Endothelial cell of umbilical vein (primary cell): Measurements from ENCODE around the gene KCNH2. TPM values are rescaled to one million over a fixed set of nuclear protein-coding genes. Genes with fewer than 3 reads are reported as not detected.

Source experiments
- BruUV-seq: library from RNA; stranded (reverse); fragments of 400-500 nt; replicated peaks from 2 replicates; lab custom pipeline; 2021; lab: Mats Ljungman, UMichigan
- CTCF ChIA-PET: fragments of 300-600, 350-600 bp; sonication (Branson Sonifier 250); formaldehyde crosslinking; loops from one replicate; lab custom pipeline; 2021; ENCODE audit warnings: antibody characterized with exemption, inconsistent platforms; lab: Charles Lee
- POLR2A ChIA-PET: fragments of 300-600, 350-600 bp; sonication (Branson Sonifier 250); formaldehyde crosslinking; loops from one replicate; lab custom pipeline; 2021; ENCODE audit warnings: antibody characterized with exemption, inconsistent platforms; lab: Charles Lee
- DNase-seq: peaks from one replicate; pipeline ENCODE4 v3.0.0-alpha.2; 2011; ENCODE audit warnings: low read depth, low spot score
- FAIRE-seq: peaks from 2 replicates; lab custom pipeline; 2011; peaks lifted over from hg19 to GRCh38; lab: Jason Lieb, UNC
- H2AFZ ChIP-seq: 2 replicates; pipeline ENCODE4 v1.6.0; 2012; ENCODE audit warnings: low read depth, low read length, control low read depth, inconsistent platforms
- H3K27ac ChIP-seq: 2 replicates; pipeline ENCODE4 v1.5.1; 2011; ENCODE audit warnings: low read depth, mild to moderate bottlenecking, control low read depth, low read length, moderate library complexity; ENCODE audit not compliant: insufficient read depth
- H3K27me3 ChIP-seq, 2 experiments: 2 replicates each; pipeline versions ENCODE4 v1.6.0 to v1.6.1; 2011; ENCODE audit warnings: low read length in 2 of 2, mixed read lengths in 1 of 2; ENCODE audit not compliant: control insufficient read depth in 2 of 2, insufficient read depth in 2 of 2
- H3K36me3 ChIP-seq, 2 experiments: 2 replicates in 1 of 2; 3 replicates in 1 of 2; pipeline ENCODE4 v1.5.1; 2011; ENCODE audit warnings: low read length in 2 of 2, mild to moderate bottlenecking in 1 of 2, moderate library complexity in 1 of 2; ENCODE audit not compliant: control insufficient read depth in 2 of 2, insufficient read depth in 2 of 2; ENCODE audit errors: extremely low read depth in 1 of 2
- H3K4me1 ChIP-seq: 3 replicates; pipeline ENCODE4 v1.5.1; 2011; ENCODE audit warnings: mild to moderate bottlenecking, low read length; ENCODE audit not compliant: control insufficient read depth, insufficient read depth; ENCODE audit errors: extremely low read depth
- H3K4me2 ChIP-seq: 2 replicates; pipeline ENCODE4 v1.6.1; 2011; ENCODE audit warnings: low read length, control low read depth, mixed read lengths; ENCODE audit not compliant: insufficient read depth
- H3K4me3 ChIP-seq, 3 experiments: fragments of 200-600 bp in 1 of 3; sonication (generic), shearing (Covaris generic) in 1 of 3; replicated peaks in 1 of 3; 2 replicates each; pipeline ENCODE4 v1.5.1; 2011 to 2016; ENCODE audit warnings: control low read depth in 3 of 3, low read length in 3 of 3, mild to moderate bottlenecking in 2 of 3, inconsistent platforms in 1 of 3, low read depth in 1 of 3, moderate library complexity in 1 of 3; ENCODE audit not compliant: insufficient read depth in 1 of 3
- H3K79me2 ChIP-seq: 2 replicates; pipeline ENCODE4 v1.6.0; 2012; ENCODE audit warnings: low read length, inconsistent platforms; ENCODE audit not compliant: control insufficient read depth, insufficient read depth
- H3K9ac ChIP-seq: replicated peaks from 2 replicates; pipeline ENCODE3; 2011; ENCODE audit warnings: low read length, control low read depth; ENCODE audit not compliant: insufficient read depth; ENCODE audit errors: extremely low read depth
- H3K9me1 ChIP-seq: replicated peaks from 3 replicates; pipeline ENCODE4 v1.6.0; 2011; ENCODE audit warnings: mild to moderate bottlenecking, low read length; ENCODE audit not compliant: control insufficient read depth, insufficient read depth; ENCODE audit errors: extremely low read depth
- H3K9me3 ChIP-seq: replicated peaks from 2 replicates; pipeline ENCODE4 v1.5.1; 2012; ENCODE audit warnings: low read length, inconsistent platforms; ENCODE audit not compliant: control insufficient read depth, insufficient read depth
- H4K20me1 ChIP-seq: replicated peaks from 2 replicates; pipeline ENCODE3; 2011; ENCODE audit warnings: mild to moderate bottlenecking, low read length; ENCODE audit not compliant: control insufficient read depth, insufficient read depth; ENCODE audit errors: extremely low read depth
- CTCF ChIP-seq, 2 donors: IDR thresholded peaks; 1 replicate in 1 of 2; 2 replicates in 1 of 2; pipeline ENCODE4 v1.5.1; 2011; ENCODE audit warnings: low read length in 2 of 2, mild to moderate bottlenecking in 2 of 2, moderate library complexity in 2 of 2, control low read depth in 1 of 2, inconsistent platforms in 1 of 2, low read depth in 1 of 2; ENCODE audit not compliant: insufficient read depth in 1 of 2; ENCODE audit errors: extremely low read depth in 1 of 2
- EZH2 ChIP-seq: IDR thresholded peaks from 2 replicates; pipeline ENCODE4 v1.6.1; 2012; ENCODE audit warnings: borderline replicate concordance, low read depth, mild to moderate bottlenecking, moderate library complexity, low read length, inconsistent platforms; ENCODE audit not compliant: severe bottlenecking
- FOS ChIP-seq: IDR thresholded peaks from 2 replicates; pipeline ENCODE4 v1.6.1; 2011; ENCODE audit warnings: mild to moderate bottlenecking, low read length, moderate library complexity, borderline replicate concordance; ENCODE audit not compliant: insufficient read depth
- GATA2 ChIP-seq: IDR thresholded peaks from 2 replicates; pipeline ENCODE4 v1.7.0; 2011; ENCODE audit warnings: low read depth, mild to moderate bottlenecking, moderate library complexity, mixed read lengths, low read length; ENCODE audit not compliant: insufficient read length, insufficient read depth
- JUN ChIP-seq: IDR thresholded peaks from 2 replicates; pipeline ENCODE4 v1.6.1; 2011; ENCODE audit warnings: borderline replicate concordance, low read depth; ENCODE audit not compliant: insufficient read length, insufficient read depth
- MYC ChIP-seq: IDR thresholded peaks from one replicate; pipeline ENCODE4 v1.6.1; 2011; ENCODE audit warnings: mild to moderate bottlenecking, low read depth, low read length
- POLR2A ChIP-seq: IDR thresholded peaks from 2 replicates; pipeline ENCODE4 v1.6.1; 2012; ENCODE audit warnings: low read depth, mild to moderate bottlenecking, control low read depth, low read length
- POLR2AphosphoS5 ChIP-seq: IDR thresholded peaks from 2 replicates; pipeline ENCODE4 v1.6.1; 2012; ENCODE audit warnings: low read depth, mild to moderate bottlenecking, control low read depth, low read length, moderate library complexity; ENCODE audit not compliant: insufficient read depth
- dilution Hi-C: fragments of 300-500 bp; cut with MboI; formaldehyde crosslinking; loops from one replicate; pipeline ENCODE4 v1.15.0; 2019; ENCODE audit warnings: low sequenced_read_pairs; ENCODE audit not compliant: extremely low pct_ligation_motif_present
- intact Hi-C: fragments of 100-400 bp; cut with micrococcal nuclease; formaldehyde crosslinking; loops from one replicate; pipeline ENCODE4 v1.10.0; 2022
- polyA plus RNA-seq, 4 experiments: library from polyadenylated mRNA; depleted of rRNA in 3 of 4; stranded (reverse) in 3 of 4; unstranded in 1 of 4; fragments of >200 nt; gene quantifications; 2 replicates each; pipeline versions ENCODE4 v1.2.1 to v1.2.3, GENCODE V29; 2011 to 2012; ENCODE audit warnings: missing spikeins in 1 of 4
- total RNA-seq: library from RNA; stranded (reverse); gene quantifications from 2 replicates; pipeline ENCODE4 v1.2.3, GENCODE V29; 2021
- TF ChIP-seq, protein P1 (sequence below): IDR thresholded peaks from 2 replicates; pipeline ENCODE4 v1.6.1; 2011; ENCODE audit not compliant: insufficient read depth, insufficient read length

Gene KCNH2
- total and polyA plus RNA-seq, 2 donors (not counting 3 experiments of a cell fraction or from before 2014, with no cell fraction given): 0.03 to 0.09 TPM

DNA sequence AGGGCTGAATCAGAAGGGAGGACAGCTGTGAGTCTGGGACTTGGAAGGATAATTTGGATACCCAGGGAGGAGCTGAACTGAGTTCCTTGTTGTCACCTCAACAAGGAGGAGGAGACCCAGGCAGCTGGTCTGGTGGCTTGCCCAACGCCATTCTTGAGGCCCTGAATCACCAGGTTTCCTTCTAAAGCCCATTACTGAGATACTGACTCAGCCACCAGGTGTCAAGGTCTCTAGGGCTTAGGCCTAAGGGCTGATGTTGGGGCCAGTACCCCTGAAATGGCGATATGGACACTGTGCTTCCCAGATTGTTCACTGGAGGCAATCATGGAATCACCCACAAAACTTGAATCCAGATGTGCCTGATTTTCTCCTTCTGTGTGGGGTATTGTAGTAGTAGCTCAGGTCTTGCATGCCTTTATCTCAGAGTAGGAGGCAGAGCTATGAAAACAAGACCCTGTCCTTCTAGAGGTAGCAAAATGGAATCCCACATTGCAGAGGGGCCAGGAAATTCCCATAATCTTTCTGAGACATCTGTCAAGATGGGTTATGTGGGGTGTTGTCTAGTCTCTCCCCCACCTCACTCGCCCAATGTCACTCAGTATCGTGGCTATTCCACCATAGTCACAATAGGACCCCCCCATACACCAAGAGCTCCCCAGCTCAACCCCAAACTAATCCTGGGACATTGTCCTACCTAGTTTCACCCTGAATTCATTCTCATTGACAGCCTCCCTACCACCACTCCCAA is 48.0 kb upstream of the KCNH2 start:
- POLR2A ChIA-PET: no interaction called here
- FAIRE-seq: no peak

DNA sequence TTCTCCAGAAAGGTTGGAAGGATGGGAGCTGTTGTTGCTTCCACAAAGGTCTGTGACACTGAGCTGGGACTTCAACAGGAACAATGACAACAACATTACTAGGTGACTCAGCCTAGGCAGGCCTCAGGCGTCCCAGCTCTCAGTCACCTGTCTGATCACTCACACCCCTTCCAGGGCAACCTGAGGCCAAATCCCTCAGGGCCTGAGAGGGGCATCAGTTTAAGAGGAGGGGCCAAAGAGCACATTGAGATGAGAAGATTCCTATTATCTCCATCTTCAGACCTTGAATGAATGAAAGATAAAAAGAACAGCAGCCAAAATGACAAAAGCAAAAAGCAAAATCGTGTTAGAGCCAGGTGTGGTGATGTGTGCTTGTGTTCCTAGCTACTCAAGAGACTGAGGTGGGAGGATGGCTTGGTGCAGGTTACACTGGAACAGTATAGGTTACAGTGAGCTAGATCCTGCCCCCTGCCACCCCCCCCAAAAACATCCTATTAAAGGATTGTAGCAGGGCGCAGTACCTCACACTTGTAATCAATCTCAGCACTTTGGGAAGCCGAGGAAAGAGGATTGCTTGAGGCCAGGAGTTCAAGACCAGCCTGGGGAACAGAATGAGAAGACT is 46.4 kb upstream of the KCNH2 start, which contains the start of gene ATG9B:
TSS of gene ATG9B (minus strand) at position 60 of the 622 bp plus-strand sequence. CDS start 71 bp downstream, outside the sequence.
- Histone ChIP-seq H3K9ac (no peak within 1 kb of the TSS), H2AFZ (no peak within 1 kb of the TSS), H3K36me3 (no peaks in the 10 kb centered on the region), H3K9me1 (no peaks in the 10 kb centered on the region), H3K79me2 (no peaks in the 10 kb centered on the region), H3K27me3 (peaks cover 9 to 12% of the 10 kb centered on the region in 2 experiments), H3K4me1 (peaks cover 10% of the 10 kb centered on the region), H4K20me1 (no peaks in the 10 kb centered on the region), H3K9me3 (no peaks in the 10 kb centered on the region), H3K4me2 (no peak within 1 kb of the TSS), H3K4me3 (no peak within 1 kb of the TSS), H3K27ac (no peak within 1 kb of the TSS)
- TF ChIP-seq CTCF (IDR thresholded peaks at IDR 0.05; ENCODE audit: extremely low read depth in 1 of 2, insufficient read depth in 1 of 2, low read depth in 1 of 2, low read length in 2 of 2) (no peak), POLR2AphosphoS5 (no peak), MYC (no peak), EZH2 (no peak), POLR2A (no peak), FOS (no peak), GATA2 (no peak), JUN (no peak)
- TF ChIP-seq, protein P1, sequence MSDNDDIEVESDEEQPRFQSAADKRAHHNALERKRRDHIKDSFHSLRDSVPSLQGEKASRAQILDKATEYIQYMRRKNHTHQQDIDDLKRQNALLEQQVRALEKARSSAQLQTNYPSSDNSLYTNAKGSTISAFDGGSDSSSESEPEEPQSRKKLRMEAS: no peak
- no peak for DNase-seq
- intact Hi-C loops: no loop called here
- dilution Hi-C loops: no loop called here
- no TSS peak for BruUV-seq
- ChIA-PET CTCF (interaction anchor here (8.8 kb wide), 1 partner anchor 16 kb away, joined by 107 read pairs; no protein-coding TSS in a partner anchor), POLR2A (no interaction called here)
- FAIRE-seq: no peak

More for the DNA sequence above, 48.0 kb upstream of the KCNH2 start:
- H4K20me1 ChIP-seq: no peaks in the 10 kb centered on the region
- no peaks in the 10 kb centered on the region for H3K36me3 ChIP-seq
- no peak for DNase-seq
- no peak overlapping the region for H3K4me2 ChIP-seq
- H3K4me3 ChIP-seq: no peak overlapping the region
- H3K27me3 ChIP-seq: peaks cover 0 to 2% of the 10 kb centered on the region in 2 experiments
- no TSS peak for BruUV-seq
- CTCF ChIA-PET: interaction anchor here (1.4 kb wide), 1 partner anchor 8 kb away, joined by 5 read pairs; no protein-coding TSS in a partner anchor
- no peak overlapping the region for H2AFZ ChIP-seq
- no peaks in the 10 kb centered on the region for H3K9me1 ChIP-seq
- H3K9me3 ChIP-seq: no peaks in the 10 kb centered on the region
- no peak for TF ChIP-seq EZH2
- TF ChIP-seq FOS: no peak
- H3K9ac ChIP-seq: no peak overlapping the region
- peaks cover 13% of the 10 kb centered on the region for H3K4me1 ChIP-seq
- dilution Hi-C loops (no loop called here), intact Hi-C loops (no loop called here)
- H3K79me2 ChIP-seq: no peaks in the 10 kb centered on the region
- no peak overlapping the region for H3K27ac ChIP-seq
